DMS53 treated with DMSO at 0.1 percent for 48 hours (cell line): ENCODE results near the gene TUBB1.

Experiments used
- DNase-seq: peaks from one replicate; lab custom pipeline; 2025; ENCODE audit not compliant: unreplicated experiment; lab: John Stamatoyannopoulos, UW

Gene TUBB1

GRCh38 chr20:59042151-59042795 is 23.0 kb downstream of the TUBB1 start, which contains the start of gene PRELID3B:
TSS of gene PRELID3B (minus strand) at chr20:59042786. CDS start at chr20:59042730, 56 bp downstream.
- DNase-seq, result no peak

DNA sequence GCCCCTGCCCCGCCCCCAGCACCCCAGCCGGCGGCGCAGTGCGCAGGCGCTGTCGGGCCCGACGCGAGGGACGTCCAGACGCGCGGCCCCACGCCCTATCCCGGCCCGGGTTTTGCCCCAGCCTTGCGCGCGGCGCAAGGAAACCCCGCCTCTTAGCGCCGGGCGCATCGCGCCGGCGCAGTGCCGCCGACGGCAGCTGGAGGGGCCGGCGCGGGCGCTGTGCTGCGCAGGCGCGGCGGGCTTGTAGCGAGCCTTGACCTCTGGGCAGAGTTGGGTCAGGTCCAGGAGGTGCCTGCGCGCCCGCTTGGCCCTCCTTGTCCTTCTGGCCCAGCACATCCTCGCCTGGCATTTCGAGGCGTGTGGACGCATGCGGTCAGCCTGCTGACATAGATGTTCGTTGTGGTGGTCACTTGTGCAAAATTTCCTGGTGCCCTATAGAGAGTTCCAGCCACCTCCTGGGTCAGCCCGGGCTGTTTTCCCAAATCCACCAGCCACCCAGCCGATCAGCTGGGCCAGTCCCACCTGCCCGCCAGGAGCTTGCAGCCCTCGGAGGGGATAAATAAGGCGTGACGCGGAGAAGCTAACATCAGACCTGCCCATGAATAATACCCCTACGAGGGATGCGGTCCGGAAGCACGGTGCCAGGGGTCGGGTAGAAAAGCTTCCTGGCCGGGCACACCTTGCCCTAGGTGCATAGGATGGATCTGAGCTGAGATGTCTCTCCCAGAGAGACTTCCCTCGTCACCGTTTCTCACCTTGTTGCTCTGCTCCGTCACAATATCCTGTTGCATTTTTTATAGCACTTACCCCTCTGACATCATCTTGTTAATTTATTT is 23.8 kb downstream of the TUBB1 start:
- DNase-seq, result peak; percentile 76

DNA sequence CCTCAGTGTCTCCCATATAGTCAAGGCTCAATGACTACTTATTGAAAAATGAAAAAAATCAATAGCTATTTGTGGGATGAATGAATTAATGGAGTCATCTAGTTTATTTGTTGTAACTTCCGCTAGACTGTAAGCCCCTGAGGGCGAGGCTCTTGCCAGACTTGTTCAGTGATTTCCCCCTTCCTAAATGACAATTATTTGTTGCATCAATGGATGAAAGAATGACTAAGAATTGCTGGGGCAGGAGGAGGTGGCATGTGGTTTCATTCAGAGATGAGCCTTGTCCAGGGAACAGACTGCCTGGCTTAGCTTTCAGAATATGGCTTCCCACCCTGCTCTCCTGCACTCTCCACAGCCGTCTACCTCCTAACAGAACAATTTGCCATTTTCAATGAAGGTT is 24.5 kb downstream of the TUBB1 start:
- no peak for DNase-seq

DNA sequence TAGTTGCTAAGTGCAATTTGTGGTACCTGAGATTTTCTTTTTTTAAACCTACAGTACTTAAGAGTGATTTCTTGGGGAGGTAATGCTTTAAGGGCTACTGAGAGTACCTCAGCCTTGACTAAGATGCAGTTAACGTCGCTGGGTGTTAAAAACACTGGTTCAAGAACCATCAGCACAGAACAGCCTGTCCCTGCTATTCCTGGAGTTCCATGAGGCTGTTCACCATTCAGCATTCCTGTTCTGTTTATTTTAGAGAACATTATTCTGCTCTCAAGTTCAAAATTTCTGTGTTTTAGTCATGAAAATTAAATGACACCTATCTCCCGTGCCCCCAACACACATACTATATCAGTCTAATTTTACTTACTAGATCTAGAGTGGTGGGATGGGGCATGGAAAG is 25.1 kb downstream of the TUBB1 start:
- no peak for DNase-seq

- DNase-seq, result no peak
Observed at GRCh38 chr20:59044796-59045195, 25.6 kb downstream of the TUBB1 start.

GRCh38 chr20:59046862-59047261 is 27.6 kb downstream of the TUBB1 start:
- no peak for DNase-seq

GRCh38 chr20:59047938-59048680 is 28.9 kb downstream of the TUBB1 start:
- DNase-seq, result no peak

- no peak for DNase-seq
Observed at GRCh38 chr20:59048681-59049030, 29.4 kb downstream of the TUBB1 start.

GRCh38 chr20:59050437-59050836 is 31.2 kb downstream of the TUBB1 start:
- DNase-seq, result no peak

GRCh38 chr20:59051666-59052185 is 32.5 kb downstream of the TUBB1 start:
- DNase-seq, result no peak

DNA sequence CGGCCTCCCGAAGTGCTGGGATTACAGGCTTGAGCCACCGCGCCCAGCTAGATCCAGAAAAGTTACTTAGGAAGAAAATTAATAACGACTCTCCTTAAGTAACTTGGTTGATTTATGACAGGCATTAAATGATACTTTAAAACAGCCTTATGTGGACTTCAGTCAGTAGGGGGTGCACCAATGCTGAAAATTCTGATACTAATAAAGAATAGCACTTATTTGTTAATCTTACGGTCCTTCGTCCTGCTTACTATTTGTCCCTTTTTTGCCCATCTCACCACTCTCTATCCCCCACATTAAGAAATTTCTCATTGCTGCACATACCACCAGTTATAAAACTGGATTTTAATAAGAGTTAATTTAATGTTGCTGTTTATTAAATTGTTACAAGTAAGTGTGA is 36.1 kb downstream of the TUBB1 start:
- no peak for DNase-seq

DNA sequence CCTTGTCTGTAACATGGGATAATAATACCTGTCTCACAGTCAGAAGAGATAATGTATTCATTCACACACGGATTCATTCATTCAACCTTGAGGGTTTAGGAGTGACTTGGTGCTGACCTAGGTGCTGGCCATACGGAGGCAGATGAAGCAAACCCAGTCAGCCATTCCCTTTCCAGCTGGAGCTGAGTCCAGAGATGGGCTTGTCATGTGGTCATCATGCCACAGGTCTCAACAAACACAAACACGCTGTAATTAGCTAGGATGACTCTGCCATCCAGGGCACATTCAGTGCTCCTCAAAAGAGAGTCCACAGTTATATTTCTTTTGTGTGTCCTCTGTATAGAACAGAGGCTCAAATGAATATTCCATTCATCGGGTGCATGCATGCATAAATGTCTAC is 42.9 kb downstream of the TUBB1 start:
- DNase-seq, result no peak

GRCh38 chr20:59063358-59064213 is 44.4 kb downstream of the TUBB1 start:
- no peak for DNase-seq

- DNase-seq, result no peak
Observed at GRCh38 chr20:59064214-59064722, 45.0 kb downstream of the TUBB1 start.

GRCh38 chr20:59068534-59068933 is 49.3 kb downstream of the TUBB1 start:
- DNase-seq, result no peak

GRCh38 chr20:59069026-59069425 is 49.8 kb downstream of the TUBB1 start:
- DNase-seq, result no peak

DNA sequence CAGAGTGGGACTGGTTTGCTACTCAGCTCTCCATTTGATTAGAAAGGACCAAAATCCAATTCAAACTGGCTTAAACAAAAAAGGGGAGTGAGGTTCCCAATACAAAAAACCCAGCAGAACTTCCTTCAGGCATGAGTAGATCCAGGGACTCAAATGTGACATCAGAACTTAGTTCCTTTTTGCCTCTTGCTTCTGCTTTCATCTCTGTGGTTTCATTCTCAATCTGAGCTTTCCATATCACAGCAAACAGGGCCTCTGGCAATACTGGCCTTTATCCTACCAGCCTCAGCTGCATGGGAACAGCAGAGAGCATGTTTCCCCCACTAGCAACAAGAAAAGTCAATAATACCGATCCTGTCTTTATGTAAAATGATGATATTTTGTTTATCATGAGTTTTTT is 52.0 kb downstream of the TUBB1 start:
- no peak for DNase-seq

DNA sequence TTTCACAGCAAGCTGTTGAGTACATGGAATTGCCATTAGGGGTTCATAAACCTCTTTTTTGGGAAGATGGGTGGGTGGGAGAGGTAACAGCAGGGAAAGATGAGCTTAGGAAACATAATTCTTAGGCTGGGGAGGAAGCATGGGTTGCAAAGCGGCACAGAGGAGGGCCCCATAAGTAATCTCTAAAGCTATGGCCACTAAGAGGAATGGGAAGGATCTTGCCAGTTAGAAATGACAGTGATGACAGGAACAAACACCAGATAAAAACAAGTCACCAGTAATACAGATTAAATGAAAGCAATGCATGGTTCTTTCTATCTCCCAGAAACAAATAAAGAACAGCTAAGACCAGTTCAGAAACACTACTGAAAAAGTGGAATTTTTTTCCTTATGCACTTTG is 54.4 kb downstream of the TUBB1 start:
- DNase-seq, result no peak

DNA sequence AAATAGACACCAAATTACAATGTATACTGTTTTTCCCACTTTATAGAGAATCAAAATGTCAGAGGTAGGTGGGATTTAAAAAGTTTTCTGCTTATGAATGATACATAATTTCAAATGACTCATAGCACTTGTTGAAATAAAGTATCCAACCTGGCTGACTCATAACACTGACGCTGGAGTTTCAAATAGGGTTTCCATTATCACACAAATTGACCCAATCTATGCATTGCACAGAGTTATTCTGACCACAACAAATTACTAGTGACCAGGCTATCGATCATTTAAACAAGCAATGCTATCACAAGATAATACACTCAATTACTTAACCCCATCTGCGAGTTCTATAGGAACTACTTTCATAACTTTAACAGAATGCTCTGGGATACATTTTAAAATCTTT is 55.2 kb downstream of the TUBB1 start:
- no peak for DNase-seq

- DNase-seq, result no peak
Observed at GRCh38 chr20:59075934-59076508, 56.8 kb downstream of the TUBB1 start.
